Activated CD4-positive, CD25-positive, alpha-beta regulatory T cell treated with anti-CD3 and anti-CD28 coated beads, Interleukin-2, amount 50 U/mL, for 16 hours (primary cell): ENCODE data around the gene AFF3.

Experiments used
- DNase-seq: peaks from one replicate; pipeline ENCODE4 v3.0.0-alpha.2; 2020; ENCODE audit warnings: low read depth, low spot score

AFF3 gene

DNA sequence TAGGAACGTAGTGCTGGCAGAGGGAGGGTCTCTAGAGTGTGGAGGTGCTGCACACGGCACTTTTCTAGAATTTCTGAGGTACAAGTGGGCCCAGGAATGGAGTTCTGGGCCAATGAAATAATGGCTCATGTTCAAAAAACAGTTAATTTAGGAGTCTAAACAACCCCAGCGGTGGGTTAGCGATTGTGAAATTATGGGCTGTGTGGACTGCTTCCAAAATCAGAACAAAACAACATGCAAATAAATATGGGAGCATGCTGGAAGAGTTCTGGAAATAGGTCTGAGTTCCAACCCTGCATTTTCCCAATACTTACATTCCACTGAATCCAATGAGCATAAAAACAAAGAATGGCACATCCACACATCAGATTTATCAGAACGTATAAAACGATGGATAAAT lies 317.6 kb downstream of the AFF3 start:
- no peak for DNase-seq

DNA sequence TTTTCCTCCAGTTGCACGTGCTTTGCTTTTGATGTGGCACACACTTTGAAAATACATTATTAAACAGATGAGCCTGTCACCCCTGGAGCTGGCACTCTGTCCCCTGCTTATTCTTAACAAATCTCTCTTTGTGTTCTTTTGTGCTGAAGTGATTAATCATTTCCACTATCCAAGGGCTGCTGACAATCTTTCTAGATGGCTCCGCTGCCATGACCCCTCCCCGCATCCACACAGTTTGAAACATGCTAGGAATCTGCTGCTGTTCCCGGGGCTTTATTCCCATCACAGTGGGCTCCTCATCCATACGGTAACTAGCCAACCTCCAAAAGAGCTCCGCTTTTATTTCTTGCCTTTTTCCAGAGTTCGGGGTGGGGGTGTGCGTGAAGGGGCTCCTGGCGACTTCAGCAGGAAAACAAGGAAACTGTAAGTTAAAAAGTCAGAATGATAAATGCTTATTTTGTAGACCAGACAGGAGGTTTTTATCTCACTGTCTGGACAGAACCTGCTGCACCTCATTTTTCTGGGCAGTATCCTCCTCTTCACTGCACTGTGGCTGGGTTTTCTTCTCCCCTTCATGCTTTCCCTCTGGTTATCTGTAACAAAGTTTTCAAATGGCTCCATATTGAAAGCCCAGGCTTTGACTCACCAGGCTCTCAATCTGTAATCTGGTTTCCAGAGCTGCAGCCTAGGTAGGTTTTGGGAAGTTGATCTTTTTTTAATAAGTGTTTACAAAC lies 319.7 kb downstream of the AFF3 start:
- DNase-seq = no peak

DNA sequence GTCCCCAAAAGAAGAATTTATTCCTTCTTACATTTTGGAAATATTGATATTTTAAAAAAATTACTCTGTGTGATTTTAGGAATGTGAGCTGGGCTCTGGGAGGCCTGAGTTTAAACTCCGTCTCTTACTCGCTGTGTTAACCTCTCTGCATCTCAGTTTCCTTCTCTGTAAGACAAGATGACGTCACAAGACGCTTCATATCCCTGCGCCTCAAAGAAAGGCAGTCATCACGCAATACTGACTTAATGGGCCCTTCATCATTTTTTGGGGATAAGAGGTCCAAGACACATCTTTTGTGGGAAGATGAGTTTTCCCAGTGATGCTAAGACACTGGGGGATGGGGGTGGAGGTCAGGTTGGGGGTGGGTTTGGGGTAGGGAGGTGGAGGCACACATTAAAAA lies 320.4 kb downstream of the AFF3 start:
- DNase-seq = no peak

DNA sequence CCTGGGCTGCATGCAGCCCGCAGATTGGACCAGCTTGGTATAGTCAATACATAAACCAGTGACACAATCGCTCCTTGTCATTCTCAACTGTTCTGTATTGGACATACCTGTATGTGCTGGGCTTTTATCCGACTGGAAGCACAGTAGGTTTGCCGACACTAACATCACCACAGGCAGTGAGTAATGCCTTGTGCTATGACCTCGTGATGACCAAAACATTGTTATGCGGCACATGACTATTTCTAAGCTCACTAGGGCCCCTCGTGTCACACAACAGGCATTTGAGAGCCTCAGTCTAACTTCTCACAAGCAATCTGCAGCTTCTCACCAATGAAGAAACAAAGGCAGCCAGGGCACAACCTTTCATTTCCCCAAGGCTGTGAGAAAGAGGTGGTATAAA lies 320.8 kb downstream of the AFF3 start:
- DNase-seq = no peak

DNA sequence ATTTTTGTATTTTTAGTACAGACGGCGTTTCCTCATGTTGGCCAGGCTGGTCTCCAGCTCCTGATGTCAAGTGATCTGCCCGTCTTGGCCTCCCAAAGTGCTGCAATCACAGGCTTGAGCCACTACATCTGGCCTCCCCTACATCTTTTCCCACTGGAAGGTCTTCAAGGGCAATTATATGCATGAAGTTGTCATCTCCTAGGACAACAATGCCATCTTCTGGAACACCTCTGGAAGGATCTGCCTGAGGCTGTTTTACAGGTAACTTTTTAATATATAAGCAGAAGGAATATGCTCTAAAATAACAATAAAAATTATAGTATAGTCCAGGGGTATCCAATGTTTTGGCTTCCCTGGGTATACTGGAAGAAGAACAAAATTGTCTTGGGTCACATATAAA lies 321.4 kb downstream of the AFF3 start:
- DNase-seq = no peak

DNA sequence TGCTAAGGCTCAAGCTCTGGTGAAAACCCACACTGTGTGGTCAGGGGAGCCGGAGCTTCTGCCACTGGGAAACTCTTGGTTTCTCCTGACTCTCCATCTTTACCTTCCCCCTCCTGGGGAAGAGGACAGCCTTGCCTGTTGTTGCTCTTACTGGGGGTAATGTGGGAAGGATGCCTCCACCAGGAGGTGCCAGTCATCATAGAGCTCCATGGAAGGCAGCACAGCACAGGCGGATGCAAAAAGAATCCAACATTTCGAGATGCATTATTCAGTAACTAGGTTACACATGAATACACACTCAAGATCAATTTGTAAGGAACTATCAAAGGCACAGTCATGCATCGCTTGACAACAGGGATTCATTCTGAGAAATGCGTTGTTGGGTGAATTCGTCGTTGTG lies 322.6 kb downstream of the AFF3 start:
- DNase-seq = no peak

DNA sequence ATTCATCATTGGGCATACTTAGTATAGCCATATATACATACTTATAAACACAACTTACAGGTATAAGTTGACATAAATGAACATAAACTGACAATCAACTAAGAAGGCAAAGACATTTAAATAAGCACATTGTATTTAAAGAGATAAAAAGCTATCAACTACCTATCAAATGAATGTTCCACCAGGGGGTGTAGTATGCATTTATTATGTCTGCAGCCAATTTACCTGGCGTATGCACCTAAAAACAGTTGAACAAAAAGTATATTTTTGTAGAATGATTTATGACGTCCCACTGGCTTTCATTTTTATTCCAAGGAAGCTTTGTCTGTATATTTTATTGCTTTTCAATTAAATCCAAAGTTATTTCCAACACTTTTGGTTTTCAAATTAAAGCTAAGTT lies 323.5 kb downstream of the AFF3 start:
- DNase-seq = no peak

DNA sequence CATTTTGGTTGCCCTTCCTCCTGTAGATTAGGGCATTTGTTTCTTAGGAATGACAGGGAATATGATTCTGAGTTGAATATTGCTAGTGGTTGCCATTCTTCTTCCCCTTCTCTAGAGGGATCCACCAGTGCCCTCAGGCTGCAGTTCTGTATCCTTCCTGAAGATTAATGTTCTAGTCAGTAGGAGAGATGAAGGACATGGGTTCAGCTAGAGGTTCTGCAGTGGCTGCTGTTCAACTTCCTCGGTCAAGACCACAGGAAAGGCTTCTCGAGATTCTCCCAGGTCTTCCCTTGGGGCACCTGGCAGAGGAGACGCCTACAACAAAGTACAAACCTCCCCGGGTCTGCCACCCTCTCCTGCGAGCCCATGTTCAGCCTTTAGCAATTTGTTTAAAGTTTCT lies 325.5 kb downstream of the AFF3 start:
- no peak for DNase-seq

DNA sequence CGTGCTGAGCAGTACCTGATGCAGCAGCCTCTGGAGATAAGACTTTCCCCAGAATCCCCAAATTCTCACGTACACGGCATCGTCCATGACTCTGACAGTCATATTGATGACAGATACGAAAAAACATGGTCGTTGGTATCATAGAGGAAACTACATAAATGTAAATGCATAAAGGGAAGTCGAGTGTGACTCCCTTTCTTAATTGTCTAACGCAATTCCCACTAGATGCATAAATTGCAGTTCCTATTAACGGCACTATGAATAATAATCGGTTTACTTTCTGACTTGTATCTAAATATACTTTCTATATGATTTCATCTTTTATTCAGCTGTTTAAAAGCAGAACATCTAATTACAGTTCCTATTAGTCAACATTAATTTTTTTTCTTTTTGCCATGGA lies 330.0 kb downstream of the AFF3 start:
- no peak for DNase-seq

DNA sequence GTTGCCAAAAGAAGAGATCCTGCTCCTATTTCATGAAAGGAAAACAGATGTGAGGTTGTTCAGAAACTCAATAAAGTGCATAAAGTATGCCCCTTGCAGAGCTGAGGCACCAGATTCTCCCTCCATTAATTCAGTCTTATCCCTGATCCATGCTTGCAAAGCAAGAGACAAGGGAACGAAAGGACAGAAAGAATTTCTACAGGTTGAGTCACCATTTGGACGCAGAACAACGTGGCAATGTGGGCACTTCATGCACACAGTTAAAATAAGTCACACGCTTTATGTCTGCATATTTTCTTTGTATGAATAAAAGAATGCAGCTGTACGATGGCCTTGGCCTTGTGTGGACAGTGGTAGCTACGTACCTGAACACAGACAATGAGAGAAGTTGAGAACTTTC lies 330.8 kb downstream of the AFF3 start:
- DNase-seq = no peak

DNA sequence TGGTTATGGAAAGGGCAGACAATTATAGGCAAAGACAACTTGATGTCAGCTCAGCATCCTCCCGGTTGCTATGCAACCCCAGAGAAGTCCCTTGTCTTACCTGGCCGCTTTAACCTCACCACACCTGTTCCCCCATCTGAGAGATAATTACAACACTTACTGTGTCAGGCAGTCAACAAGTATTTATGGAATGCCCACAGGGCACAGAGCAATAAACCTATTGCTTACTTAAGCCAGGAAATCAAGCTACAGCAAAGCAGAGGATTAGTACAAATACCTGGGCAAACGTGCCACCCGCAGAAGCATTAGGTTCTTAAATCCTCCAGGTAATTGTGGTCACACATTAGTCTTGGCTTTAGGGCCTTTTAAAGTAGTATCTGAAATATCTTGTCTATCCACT lies 332.2 kb downstream of the AFF3 start:
- no peak for DNase-seq

DNA sequence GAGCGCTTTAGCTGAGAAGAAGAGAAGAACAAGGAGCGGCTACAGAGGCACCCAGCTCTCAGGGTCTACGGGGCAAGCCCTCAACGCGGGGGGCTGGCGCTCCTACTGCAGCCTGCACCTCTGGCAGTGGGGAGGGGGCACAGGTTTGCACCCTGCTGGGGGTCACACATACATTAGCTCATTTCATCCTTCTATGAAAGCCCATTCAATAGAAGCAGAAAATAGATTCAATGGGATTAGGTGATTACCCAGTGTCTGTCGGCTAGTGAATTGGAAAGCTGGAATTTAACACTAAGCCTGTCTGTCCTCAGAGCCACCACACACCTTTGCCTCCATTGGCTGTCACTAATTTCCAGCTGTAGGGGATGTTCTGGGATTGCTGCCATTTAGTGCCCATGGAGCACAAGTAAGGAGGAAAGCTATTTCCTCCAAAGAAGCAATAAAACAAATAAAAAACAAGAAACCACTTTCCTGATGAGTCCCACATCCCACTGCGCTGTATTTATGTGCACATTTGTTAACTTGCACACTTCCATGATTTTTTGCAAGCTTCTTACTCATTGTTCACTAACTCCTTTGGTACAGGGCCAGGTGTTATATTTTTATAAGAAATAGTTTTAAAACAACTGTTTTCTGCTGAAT lies 333.0 kb downstream of the AFF3 start:
- no peak for DNase-seq

DNA sequence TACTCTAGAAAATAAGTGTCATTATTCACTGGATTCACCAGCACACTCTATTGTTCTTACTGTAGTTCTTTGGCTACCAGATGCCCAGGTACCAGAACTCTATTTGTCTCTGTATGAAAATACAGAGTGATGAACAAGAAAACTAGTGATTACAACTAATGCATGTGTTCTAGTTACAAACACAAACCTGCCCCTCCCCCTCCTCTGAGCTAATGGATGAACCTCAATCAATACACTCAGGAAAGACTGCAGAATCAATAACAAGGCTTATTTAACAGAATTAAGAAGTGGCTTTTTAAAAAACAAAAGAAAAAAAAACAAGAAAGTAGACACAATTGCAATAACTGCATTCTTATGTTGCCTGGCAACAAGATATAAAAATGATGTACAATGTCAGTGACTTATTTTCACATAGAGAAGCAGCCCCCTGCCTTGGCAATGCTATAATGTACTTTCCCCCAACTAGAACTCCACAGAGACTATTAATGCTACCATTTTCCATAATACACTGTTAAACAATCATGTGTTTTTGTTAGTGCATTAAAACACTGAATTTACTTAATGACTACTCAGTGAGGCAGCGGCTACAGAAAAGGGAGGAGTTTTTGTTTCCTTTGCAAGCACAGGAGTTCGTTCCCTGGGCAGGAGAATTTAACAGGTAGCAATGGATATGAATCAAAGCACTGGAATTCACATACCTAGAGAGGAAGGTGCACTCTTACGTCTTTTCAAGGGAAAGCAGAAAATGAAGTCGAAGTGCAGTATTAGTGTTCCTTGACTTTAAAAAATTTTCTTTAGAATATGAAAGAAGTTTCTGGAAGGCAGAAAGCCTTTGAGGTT lies 333.8 kb downstream of the AFF3 start:
- DNase-seq = no peak

DNA sequence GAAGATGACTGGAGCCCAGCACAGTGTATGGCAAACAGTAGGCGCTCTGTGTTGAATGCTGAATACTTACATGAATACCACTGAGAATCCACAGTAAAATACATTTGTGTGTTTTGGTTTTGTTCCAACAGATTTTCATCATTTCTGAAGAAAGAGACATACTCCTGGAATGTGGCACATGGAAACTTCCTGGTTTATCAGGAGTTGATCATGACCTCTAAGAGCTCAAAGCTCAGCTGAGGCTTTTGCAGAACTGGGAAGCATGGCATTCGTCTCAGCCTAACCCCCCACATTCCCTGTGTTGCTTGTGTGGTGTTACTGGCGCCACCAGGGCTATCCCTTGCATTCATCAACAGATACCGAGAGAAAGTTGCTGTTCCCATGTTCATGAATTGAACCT lies 335.6 kb downstream of the AFF3 start:
- no peak for DNase-seq

DNA sequence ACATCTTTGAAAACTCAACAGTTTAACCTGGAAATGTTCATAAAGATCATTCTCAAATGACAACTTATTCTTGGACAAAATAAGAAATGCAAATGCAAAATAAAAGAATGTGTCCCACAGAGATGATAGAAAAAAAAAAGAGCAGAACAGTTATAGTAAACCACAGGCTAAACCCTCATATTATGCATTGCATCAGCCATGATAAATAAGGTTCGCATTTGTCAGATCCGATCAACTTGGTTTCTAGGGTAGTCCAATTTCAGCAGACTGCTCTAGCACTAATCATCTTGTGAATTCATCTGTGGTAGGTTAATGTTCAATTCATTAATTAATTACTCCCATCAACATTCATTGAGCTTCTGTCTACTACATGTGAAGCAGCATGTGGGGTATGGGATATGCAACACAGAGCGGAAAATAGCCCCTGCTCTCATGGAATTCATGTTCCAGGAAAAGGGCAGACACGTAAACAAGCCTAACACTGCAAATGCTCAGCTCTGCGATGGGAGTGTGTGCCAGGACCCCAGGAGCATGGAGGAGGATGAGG lies 336.4 kb downstream of the AFF3 start:
- no peak for DNase-seq

DNA sequence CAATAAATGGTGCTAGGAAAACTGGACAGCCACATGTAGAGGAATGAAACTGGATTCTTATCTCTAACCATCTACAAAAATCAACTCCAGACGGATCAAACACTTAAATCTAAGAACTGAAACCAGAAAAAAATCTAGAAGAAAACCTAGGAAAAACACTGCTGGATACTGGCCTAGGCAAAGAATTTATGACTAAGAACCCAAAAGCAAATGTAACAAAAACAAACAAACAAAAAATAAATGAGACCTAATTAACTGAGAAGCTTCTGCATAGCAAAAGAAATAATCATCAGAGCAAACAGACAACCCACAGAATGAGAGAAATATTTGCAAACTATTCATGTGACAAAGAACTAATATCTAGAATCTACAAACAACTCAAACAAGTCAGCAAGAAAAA lies 338.5 kb downstream of the AFF3 start:
- no peak for DNase-seq

DNA sequence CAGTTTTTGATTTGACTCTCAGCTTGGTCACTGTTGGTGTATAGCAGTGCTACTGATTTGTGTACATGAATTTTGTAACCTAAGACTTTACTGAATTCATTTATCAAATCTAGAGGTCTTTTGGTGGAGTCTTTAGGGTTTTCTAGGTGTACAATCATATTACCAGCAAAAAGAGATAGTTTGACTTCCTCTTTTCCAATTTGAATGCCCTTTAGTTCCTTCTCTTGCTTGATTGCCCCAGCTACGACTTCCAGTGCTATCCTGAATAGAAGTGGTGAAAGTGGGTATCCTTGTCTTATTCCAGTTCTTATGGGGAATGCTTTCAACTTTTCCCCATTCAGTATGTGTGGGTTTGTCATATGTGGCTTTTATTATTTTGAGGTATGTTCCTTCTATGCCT lies 339.7 kb downstream of the AFF3 start:
- no peak for DNase-seq

DNA sequence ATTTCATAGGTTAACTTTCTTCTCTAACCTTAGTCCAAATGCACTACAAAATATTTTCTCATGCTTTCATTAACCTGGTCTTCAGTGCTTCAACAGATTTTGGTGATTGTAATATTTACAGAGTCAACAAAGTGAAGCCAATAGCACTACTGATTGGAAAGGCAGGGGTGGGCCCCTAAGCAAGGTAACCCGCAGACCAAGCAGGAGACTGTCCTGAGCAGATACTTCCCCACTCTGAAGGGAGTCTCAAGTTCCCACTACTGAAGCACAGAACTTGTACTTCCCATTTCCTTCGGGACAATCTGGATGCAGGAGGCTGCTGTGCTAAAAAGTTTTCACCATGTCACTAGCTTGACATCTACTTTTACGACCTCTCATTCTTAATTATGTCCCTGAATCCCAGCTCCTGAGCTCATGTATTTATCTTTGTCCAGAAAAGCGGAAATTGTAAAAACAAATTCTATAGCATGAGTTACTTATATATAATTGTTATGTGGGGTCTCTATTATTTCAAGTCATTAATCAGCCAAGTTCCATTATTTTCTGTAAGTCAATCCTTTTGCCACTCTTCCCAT lies 341.0 kb downstream of the AFF3 start:
- DNase-seq = no peak

DNA sequence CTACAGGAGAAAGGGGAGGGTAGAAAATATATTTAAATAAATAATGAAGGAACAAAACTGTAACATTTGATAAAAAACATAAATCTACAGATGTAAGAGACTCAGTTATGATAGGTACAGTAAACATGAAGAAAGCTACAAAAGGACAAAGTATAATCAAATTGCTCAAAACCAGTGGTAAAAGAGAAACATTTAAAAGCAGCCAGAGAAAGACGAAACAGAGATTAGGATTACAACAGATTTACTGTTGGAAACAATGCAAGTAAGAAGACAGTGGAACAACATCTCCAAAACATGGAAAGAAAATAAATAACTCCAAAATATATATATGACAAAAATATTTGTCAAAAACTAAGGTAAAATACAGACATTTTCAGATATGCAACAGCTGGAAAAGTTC lies 344.9 kb downstream of the AFF3 start:
- no peak for DNase-seq

DNA sequence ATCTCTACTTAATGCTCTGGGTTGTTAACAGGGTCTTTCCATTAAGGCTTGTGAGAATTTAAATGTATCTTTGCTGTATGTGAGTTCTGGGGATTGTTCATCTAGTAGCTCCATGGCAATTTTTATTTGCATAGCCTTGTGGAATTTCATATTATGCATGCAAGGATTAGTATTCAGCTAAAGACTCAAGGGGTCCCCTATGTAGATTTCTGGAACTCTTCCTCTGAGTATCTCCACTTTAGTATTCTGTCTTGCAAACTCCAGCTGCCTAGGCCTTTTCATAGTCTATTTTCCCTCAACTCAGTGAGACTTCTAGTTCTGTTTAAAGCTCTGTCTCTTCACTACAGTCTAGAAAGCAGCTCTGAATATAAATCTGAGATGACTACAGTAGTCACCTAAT lies 348.0 kb downstream of the AFF3 start:
- DNase-seq = no peak

DNA sequence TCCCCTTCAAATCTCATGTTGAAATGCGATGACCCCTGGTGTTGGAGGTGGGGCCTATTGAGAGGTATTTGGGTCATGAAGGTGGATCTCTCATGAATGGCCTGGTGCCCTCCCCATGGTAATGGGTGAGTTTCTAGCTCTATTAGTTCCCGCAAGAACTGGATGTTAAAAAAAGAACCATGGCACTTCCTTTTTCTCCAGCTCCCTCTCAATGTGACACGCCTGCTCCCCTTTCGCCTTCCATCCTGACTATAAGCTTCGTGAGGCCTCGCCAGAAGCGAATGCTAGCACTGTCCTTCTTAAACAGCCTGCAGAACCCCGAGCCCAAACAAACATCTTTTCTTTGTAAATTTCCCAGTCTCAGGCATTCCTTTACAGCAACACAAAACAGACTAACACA lies 349.4 kb downstream of the AFF3 start:
- DNase-seq = no peak

DNA sequence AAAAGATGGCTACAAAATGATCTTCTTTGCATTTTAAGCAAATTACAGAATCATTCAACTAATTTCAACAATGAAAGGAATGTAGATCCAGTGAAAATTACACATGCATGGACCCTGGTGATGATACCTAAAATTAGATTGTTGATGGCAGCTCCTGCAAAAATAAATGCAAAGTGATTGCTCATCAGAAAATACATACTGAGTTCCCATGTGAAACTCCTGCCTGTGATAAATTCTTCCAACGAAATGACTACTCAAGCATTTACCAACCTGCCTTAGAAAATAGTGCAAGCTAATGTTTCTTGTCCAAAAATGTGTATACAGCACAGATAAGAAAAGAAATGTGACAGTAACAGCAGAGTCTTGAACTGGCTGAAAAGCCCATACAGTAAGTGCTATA lies 352.5 kb downstream of the AFF3 start:
- no peak for DNase-seq
